Mammary epithelial cell (primary cell): Measurements from ENCODE around the gene SLC25A47.

Experiments
- EZH2 ChIP-seq: IDR thresholded peaks from 2 replicates; pipeline ENCODE4 v1.6.1; 2012; ENCODE audit warnings: low read length, inconsistent platforms, borderline replicate concordance
- TF ChIP-seq, protein P1 (sequence below), 2 donors: IDR thresholded peaks in 1 of 2; conservative IDR thresholded peaks in 1 of 2; 2 replicates each; pipeline ENCODE4 v1.5.1; 2011 to 2012; ENCODE audit warnings: inconsistent platforms in 2 of 2, low read length in 2 of 2, mild to moderate bottlenecking in 2 of 2, control low read depth in 1 of 2, low read depth in 1 of 2; ENCODE audit not compliant: insufficient read depth in 1 of 2; ENCODE audit errors: extremely low read depth in 1 of 2

DNA sequence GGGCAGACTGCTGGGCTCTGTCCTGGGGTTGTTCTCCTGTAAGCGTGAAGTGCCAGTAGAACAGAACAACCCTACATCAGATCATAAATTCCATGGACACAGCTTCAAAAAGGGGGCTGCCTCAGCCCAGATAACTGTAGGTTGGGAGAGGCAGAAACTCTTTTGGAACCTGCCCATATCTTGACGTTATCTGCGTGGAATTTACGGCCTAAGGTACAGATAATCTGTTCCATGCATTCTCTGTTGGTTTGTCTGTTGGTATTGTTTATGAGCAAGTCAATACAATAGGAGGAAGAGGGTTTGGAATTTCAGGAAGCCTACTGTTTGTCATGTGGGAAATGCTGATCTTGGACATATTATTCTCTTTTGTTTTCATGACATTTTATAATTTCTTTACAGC is 36.7 kb downstream of the SLC25A47 start:
- TF ChIP-seq, protein P1, sequence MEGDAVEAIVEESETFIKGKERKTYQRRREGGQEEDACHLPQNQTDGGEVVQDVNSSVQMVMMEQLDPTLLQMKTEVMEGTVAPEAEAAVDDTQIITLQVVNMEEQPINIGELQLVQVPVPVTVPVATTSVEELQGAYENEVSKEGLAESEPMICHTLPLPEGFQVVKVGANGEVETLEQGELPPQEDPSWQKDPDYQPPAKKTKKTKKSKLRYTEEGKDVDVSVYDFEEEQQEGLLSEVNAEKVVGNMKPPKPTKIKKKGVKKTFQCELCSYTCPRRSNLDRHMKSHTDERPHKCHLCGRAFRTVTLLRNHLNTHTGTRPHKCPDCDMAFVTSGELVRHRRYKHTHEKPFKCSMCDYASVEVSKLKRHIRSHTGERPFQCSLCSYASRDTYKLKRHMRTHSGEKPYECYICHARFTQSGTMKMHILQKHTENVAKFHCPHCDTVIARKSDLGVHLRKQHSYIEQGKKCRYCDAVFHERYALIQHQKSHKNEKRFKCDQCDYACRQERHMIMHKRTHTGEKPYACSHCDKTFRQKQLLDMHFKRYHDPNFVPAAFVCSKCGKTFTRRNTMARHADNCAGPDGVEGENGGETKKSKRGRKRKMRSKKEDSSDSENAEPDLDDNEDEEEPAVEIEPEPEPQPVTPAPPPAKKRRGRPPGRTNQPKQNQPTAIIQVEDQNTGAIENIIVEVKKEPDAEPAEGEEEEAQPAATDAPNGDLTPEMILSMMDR (conservative IDR thresholded peaks at IDR 0.05 in 1 of 2, IDR thresholded peaks at IDR 0.05 in 1 of 2; ENCODE audit: extremely low read depth in 1 of 2, insufficient read depth in 1 of 2, low read depth in 1 of 2, low read length in 2 of 2), result no peak
- TF ChIP-seq EZH2, result no peak
